ENCODE measurements around the gene PNPLA7. TPM values are rescaled to one million over a fixed set of nuclear protein-coding genes. Genes with fewer than 3 reads are reported as not detected.

PNPLA7 gene
- total RNA-seq, 2 experiments from 2014 or later = 1.5 to 10.2 TPM

DNA sequence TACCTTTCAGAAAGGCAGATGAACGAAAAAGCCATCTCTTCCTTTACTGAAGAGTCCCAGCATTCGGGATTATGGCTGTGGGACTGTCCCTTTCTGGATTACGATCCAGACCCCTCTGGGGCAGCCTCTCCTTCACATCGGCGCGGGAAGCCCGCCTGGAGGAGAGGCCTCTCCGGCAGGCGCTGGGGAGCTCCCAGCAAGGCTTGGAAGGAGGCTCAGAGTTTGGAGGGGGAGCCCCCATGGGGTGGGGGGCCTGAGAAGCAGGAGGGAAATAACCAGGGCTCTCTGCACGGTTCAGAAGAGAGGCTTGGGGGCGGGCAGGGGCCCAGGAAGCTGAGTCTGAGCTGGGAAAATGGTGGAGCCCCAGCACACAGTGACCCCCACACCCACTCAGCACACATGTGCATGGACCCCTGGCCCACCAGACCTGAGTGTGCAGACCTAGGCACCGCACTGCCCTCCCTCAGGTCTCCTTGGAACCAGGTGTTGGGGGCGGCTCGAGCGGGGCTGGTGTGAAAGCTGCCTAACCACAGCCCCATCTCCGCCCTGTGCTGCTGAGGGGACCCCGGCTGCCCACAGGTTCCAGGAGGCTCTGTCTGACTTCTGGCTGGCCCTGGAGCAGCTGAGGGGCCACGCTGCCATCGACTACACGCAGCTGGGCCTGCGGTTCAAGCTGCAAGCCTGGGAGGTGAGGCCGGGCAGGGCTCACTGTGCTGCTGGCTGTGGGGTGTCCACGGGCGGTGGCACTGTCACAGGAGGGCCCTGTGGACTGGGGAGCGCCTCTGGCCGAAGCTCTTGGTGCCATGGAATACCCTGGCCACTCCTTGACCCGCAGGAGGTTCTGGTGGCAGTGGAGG, 122.5 kb downstream of the PNPLA7 start:
- no peak for TF ChIP-seq CTCF (conservative IDR thresholded peaks at IDR 0.05; ENCODE audit: low read length)
- no peak for TF ChIP-seq EZH2phosphoT487 (IDR thresholded peaks at IDR 0.05; ENCODE audit: borderline replicate concordance, low read depth, low read length)
- ChIA-PET CTCF (ENCODE audit: unreplicated experiment) (no interaction called here), POLR2A (interaction anchor here (0.6 kb wide), 1 partner anchor 316 kb away, joined by 6 read pairs; no protein-coding TSS in a partner anchor)
- no peak for DNase-seq (ENCODE audit: low spot score)
- H3K36me3 ChIP-seq (ENCODE audit: insufficient read depth, low read length) = no peaks in the 10 kb centered on the region
- H3K9me2 ChIP-seq (ENCODE audit: insufficient read depth, low read length) = no peaks in the 10 kb centered on the region
- H3K4me2 ChIP-seq (ENCODE audit: low read length) = no peak overlapping the region
- peaks cover 18% of the 10 kb centered on the region for H3K4me1 ChIP-seq (ENCODE audit: insufficient read depth, low read length, poor library complexity, severe bottlenecking)
- BruUV-seq (replicated peaks) = no TSS peak
- intact Hi-C loops (cut with micrococcal nuclease; ENCODE audit: unreplicated experiment) = no loop called here
- no peak overlapping the region for H3K27ac ChIP-seq (ENCODE audit: low read depth, low read length, poor library complexity, severe bottlenecking)
- H3K79me2 ChIP-seq (ENCODE audit: insufficient read depth, low read depth, low read length) = no peaks in the 10 kb centered on the region
- no peak overlapping the region for H2AFZ ChIP-seq (ENCODE audit: low read length)
- H4K20me1 ChIP-seq (ENCODE audit: insufficient read depth, low read length) = no peaks in the 10 kb centered on the region
- no peak overlapping the region for H3K4me3 ChIP-seq (ENCODE audit: low read depth, low read length, poor library complexity, severe bottlenecking)
- H3K9me3 ChIP-seq (ENCODE audit: low read length) = no peaks in the 10 kb centered on the region

- Histone ChIP-seq H2AFZ (ENCODE audit: low read length) (no peak overlapping the region), H3K9me3 (ENCODE audit: low read length) (no peaks in the 10 kb centered on the region), H4K20me1 (ENCODE audit: insufficient read depth, low read length) (no peaks in the 10 kb centered on the region), H3K9me2 (ENCODE audit: insufficient read depth, low read length) (no peaks in the 10 kb centered on the region), H3K79me2 (ENCODE audit: insufficient read depth, low read depth, low read length) (peaks cover 13% of the 10 kb centered on the region; the same call in 1 of the 2 replicates), H3K4me1 (ENCODE audit: insufficient read depth, low read length, poor library complexity, severe bottlenecking) (peaks cover 27% of the 10 kb centered on the region), H3K4me2 (ENCODE audit: low read length) (no peak overlapping the region), H3K4me3 (ENCODE audit: low read depth, low read length, poor library complexity, severe bottlenecking) (no peak overlapping the region), H3K36me3 (ENCODE audit: insufficient read depth, low read length) (no peaks in the 10 kb centered on the region), H3K27ac (ENCODE audit: low read depth, low read length, poor library complexity, severe bottlenecking) (no peak overlapping the region)
- ChIA-PET POLR2A (no interaction called here), CTCF (ENCODE audit: unreplicated experiment) (no interaction called here)
- no peak for DNase-seq (ENCODE audit: low spot score)
- no peak for TF ChIP-seq EZH2phosphoT487 (IDR thresholded peaks at IDR 0.05; ENCODE audit: borderline replicate concordance, low read depth, low read length)
- no peak for TF ChIP-seq CTCF (conservative IDR thresholded peaks at IDR 0.05; ENCODE audit: low read length)
- BruUV-seq (replicated peaks) = no TSS peak
- intact Hi-C loops (cut with micrococcal nuclease; ENCODE audit: unreplicated experiment) = no loop called here
Measured at GRCh38 chr9:137426018-137426681, 124.1 kb downstream of the PNPLA7 start.
